Measurements from ENCODE around the gene SORCS2.

GRCh38 chr4:7709431-7709830 is 517.1 kb downstream of the SORCS2 start:
- no peak for TF ChIP-seq POLR2AphosphoS5 (IDR thresholded peaks at IDR 0.05)
- TF ChIP-seq CTCF (IDR thresholded peaks at IDR 0.05) = no peak
- TF ChIP-seq POLR2A (IDR thresholded peaks at IDR 0.05) = no peak
- no peak for TF ChIP-seq EP300 (IDR thresholded peaks at IDR 0.05; ENCODE audit: low read depth)
